ENCODE data around the gene NT5M.

GRCh38 chr17:17395885-17396284 is 92.7 kb downstream of the NT5M start:
- TF ChIP-seq CSRNP3 (CRISPR knock-in tag; IDR thresholded peaks at IDR 0.05): no peak
- no peak for TF ChIP-seq SNAI2 (CRISPR knock-in tag; IDR thresholded peaks at IDR 0.05)
- TF ChIP-seq TSHZ2 (CRISPR knock-in tag; IDR thresholded peaks at IDR 0.05): no peak
- TF ChIP-seq PATZ1 (CRISPR knock-in tag; IDR thresholded peaks at IDR 0.05; ENCODE audit: borderline replicate concordance): no peak
- no peak for TF ChIP-seq RARB (CRISPR knock-in tag; IDR thresholded peaks at IDR 0.05)
- TF ChIP-seq ZFP3 (CRISPR knock-in tag; IDR thresholded peaks at IDR 0.05): no peak
- TF ChIP-seq ARNTL (CRISPR knock-in tag; IDR thresholded peaks at IDR 0.05; ENCODE audit: borderline replicate concordance, low read depth): no peak

All from SK-N-SH treated with all-trans-retinoic acid at 6 μM for 48 hours (cell line).